Measurements from ENCODE around the gene SLC2A13.
"Not testable (repeated sequence)": the region's sequence is repeated elsewhere in the genome, so short reads cannot be mapped to it uniquely, and the experiment has no call there.

The SLC2A13 gene

DNA sequence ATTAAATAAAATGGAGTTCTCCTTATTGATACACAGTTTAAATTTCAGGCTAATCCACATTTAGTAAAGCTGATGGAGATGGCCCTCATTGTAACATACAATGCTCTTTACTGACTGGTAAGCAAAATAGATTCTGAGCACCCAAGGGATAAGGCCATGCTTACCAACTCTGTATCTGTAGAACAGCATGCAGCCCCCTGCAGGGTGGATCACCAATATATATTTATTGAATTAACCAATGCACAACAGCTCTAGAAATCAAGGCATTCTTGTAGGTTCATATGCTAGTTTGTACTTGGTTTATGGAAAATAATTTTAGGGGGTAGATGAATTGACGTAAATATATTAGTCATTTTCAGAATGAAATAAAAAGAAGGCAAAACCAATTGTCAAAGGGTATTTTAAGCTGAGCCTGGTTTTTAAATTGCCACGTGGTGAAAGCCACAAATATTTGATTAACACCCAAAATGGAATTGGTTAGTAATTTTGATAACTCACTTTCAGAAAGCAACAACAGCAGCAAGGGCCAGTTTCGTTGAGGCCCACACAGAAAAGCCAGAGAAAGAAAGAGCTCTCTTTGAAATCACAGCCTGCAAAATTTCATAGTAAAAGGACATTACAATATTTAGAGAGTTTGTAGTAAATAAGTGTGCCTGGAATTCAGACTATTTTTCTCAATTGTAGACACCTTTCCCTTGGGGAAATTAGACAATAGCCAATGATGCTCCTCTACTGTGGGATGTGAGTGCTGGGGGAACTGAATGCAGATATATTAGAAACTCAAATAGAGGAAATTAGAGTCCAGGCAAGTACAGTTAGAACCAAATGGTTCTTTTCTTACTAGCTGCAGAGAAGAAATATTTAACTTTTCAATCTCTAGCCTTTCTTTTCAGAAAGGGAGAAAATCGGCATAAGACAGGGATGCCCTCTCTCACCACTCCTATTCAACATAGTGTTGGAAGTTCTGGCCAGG, 270.1 kb downstream of the SLC2A13 start:
- Mint-ChIP-seq H3K27me3 (no peaks in the 10 kb centered on the region), H3K4me1 (ENCODE audit: low read depth) (no peaks in the 10 kb centered on the region), H3K9me3 (no peaks in the 10 kb centered on the region), H3K27ac (no peak overlapping the region), H3K36me3 (ENCODE audit: low read depth) (no peaks in the 10 kb centered on the region), H3K4me3 (no peak overlapping the region)

DNA sequence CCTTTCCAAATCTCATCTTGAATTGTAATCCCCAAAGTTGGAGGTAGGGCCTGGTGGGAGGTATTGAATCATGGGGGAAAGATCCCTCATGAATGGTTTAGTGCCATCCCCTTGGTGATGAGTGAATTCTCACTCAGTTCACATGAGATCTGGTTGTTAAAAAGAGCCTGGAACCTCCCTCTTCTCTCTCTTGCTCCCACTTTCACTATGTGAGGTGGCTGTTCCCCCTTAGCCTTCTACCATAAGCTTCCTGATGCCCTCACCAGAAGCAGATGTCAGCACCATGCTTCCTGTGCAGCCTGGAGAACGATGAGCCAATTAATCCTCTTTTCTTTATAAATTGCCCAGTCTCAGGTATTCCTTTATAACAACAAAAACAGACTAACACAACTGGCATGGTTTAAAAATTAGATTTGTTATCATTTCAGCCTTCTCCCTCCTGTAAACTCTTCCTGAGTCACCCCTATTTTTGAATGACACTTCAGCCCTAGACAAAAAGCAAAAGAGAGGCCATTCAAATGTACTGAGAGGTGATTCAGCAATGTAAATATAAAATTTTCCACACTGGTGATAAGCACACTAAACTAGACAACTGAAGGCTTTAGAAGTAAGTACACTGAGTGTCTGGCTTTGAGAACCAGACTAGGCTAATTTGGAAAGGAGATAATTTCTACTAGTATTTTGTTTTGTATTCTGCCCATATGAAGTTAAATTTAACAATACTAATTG, 274.1 kb downstream of the SLC2A13 start:
- no peaks in the 10 kb centered on the region for H3K4me1 Mint-ChIP-seq (ENCODE audit: low read depth)

DNA sequence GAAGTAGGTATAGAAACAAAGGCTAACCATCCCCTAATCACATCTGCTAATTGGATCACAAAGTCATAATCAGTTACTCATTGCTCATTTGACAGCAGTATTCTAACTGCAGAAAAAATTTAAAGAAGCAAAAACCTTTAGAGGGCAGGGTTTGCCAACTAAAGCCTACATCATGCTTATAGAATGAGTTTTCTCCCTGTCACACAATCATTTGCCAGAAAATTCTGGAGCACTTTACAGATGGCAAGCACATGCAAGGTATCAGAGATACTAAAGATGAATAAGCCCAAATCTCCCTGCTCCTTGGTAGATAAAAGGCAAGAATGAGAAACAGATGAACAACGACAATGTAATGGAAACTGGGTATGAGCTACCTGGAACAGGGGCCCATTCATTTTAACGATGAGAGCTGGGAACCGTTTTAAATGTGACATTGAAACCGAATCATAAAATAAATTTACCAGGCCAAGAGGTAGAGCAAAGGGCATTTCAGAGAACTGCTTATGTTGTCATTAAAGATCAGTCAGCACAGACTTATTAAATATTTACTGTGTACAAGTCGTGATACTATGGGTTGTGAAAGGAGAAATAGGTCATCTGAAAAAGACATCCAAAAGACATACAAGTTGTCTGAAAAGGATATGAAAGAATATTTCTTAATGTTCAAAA, 274.9 kb downstream of the SLC2A13 start:
- H3K27ac Mint-ChIP-seq: no peak overlapping the region
- no peaks in the 10 kb centered on the region for H3K36me3 Mint-ChIP-seq (ENCODE audit: low read depth)
- no peaks in the 10 kb centered on the region for H3K27me3 Mint-ChIP-seq
- H3K9me3 Mint-ChIP-seq: peaks cover 4% of the 10 kb centered on the region
- H3K4me1 Mint-ChIP-seq (ENCODE audit: low read depth): no peaks in the 10 kb centered on the region
- H3K4me3 Mint-ChIP-seq: no peak overlapping the region

More for the DNA sequence above, 274.1 kb downstream of the SLC2A13 start:
- H3K9me3 Mint-ChIP-seq: peaks cover 4% of the 10 kb centered on the region
- no peak overlapping the region for H3K27ac Mint-ChIP-seq
- no peaks in the 10 kb centered on the region for H3K27me3 Mint-ChIP-seq
- H3K4me3 Mint-ChIP-seq: no peak overlapping the region
- H3K36me3 Mint-ChIP-seq (ENCODE audit: low read depth): no peaks in the 10 kb centered on the region

DNA sequence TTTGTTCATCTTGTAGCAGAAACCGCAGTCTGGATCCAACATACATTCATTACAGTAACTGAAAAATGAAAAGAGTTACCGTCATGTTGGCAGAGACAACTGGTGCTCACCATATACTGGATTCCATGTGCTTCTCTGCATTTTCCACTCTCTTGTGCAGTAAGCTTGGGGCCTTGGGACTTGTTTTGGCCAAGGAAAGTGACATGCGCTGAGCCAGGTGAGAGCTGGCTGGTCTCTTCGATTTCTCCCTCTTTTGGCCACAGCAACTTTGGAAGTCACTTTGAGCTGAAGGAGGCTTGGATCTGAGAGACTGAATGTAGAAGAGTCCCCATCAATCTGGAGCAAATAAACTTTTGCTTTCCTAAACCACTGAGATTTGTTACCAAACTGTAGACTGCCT, 275.7 kb downstream of the SLC2A13 start:
- Mint-ChIP-seq H3K4me3 (no peak overlapping the region), H3K9me3 (peaks cover 4% of the 10 kb centered on the region), H3K27me3 (no peaks in the 10 kb centered on the region), H3K4me1 (ENCODE audit: low read depth) (no peaks in the 10 kb centered on the region), H3K36me3 (ENCODE audit: low read depth) (no peaks in the 10 kb centered on the region), H3K27ac (no peak overlapping the region)

DNA sequence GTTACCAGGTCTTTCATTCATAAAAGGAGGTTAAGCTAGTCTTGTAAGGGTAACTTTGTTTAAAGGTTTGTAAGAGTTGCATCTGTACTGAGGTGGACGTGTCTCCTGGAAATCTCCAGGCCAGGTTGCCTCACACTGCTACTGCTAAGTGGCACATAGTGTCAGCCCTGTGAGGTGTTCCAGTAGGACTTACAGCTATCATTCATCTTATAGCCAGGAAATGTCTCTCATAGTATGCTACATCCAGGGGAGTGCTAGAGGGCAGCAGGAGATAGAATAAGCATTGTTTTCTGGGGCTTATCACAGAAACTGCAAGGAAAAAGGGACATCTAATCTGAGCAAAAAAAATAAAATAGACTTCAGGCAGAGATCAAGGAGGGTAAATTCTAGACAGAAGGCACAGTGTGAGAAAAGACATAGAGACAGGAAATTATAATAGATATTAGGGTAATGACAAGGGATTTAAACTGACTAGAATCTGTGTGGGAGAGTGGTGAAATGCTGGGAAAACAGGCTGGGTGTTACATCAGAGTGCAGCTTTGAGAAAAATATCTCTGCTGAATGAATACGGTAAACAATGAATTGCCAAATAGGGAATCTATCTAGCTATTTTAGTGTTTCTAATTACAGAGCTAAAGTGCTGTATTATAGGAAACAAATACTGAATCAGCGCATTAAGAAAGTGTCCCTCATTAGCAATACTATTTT, 281.2 kb downstream of the SLC2A13 start:
- no peaks in the 10 kb centered on the region for H3K27me3 Mint-ChIP-seq
- H3K4me3 Mint-ChIP-seq: no peak overlapping the region
- H3K36me3 Mint-ChIP-seq (ENCODE audit: low read depth): no peaks in the 10 kb centered on the region
- no peak overlapping the region for H3K27ac Mint-ChIP-seq
- peaks cover 4% of the 10 kb centered on the region for H3K9me3 Mint-ChIP-seq
- H3K4me1 Mint-ChIP-seq (ENCODE audit: low read depth): no peaks in the 10 kb centered on the region

DNA sequence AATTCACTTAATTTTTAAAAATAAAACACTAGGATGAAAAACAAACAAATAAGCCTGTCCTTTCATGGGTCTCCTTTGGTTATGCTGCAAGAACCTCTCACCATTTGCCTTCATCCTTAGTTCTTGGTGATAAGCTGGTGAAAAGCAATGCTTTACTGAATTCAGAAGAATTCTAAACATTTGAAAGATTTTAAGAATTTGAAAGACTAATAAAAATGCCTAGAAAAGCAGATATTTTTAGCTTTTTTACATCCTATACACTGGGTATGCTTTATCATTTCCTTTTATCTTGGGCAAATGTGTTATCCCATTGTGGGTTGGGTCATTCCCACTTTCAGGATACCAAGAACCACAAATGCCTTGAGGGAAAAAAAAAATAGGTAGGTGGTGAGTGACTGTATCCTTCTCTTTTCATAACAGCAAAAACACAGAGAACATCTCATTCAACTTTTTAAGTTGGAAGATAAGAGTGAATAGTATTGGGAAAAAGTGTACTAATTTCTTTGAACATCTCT, 289.2 kb downstream of the SLC2A13 start:
- Mint-ChIP-seq H3K4me3 (no peak overlapping the region), H3K9me3 (no peaks in the 10 kb centered on the region), H3K36me3 (ENCODE audit: low read depth) (no peaks in the 10 kb centered on the region), H3K27ac (no peak overlapping the region), H3K4me1 (ENCODE audit: low read depth) (no peaks in the 10 kb centered on the region), H3K27me3 (no peaks in the 10 kb centered on the region)

DNA sequence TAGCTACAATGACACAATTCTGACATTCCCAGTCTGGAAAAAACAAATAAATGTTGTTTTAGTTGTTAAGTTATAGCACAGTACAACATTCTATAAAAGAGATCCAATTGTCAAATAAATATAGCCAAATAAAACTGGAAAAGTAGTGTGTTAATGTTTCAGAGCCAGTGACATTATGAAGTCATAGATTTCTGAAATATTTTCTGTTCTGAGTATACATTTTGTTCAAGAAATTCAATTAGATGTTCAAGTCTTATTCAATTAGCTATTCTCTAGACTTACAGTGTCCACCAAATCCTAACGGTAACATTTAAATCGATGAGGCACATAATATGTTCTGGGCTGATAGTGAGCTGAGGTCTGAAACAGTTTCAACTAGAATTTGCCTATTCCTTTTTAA, 290.1 kb downstream of the SLC2A13 start:
- H3K27me3 Mint-ChIP-seq: no peaks in the 10 kb centered on the region
- no peaks in the 10 kb centered on the region for H3K4me1 Mint-ChIP-seq (ENCODE audit: low read depth)
- H3K9me3 Mint-ChIP-seq: peaks cover 1% of the 10 kb centered on the region
- no peak overlapping the region for H3K27ac Mint-ChIP-seq
- H3K4me3 Mint-ChIP-seq: no peak overlapping the region
- no peaks in the 10 kb centered on the region for H3K36me3 Mint-ChIP-seq (ENCODE audit: low read depth)

DNA sequence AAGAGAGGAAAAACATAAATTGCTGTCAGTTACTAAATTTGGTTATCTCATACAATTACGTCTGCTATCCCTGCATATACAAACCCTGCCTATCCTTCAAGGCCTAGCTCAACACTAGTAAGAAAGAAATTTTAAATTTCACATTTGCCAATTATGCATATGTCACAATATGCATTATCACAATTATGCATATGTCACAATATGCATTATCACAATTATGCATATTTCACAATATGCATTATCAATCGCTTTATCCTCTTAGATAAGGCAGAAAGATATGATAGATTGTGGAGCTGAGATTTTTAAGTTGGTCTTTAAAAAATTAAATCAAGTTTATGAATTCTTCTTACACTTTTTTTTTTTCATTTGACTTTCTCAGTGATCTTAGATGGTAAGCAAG, 291.3 kb downstream of the SLC2A13 start:
- Mint-ChIP-seq H3K36me3 (ENCODE audit: low read depth) (no peaks in the 10 kb centered on the region), H3K4me1 (ENCODE audit: low read depth) (no peaks in the 10 kb centered on the region), H3K9me3 (peaks cover 5% of the 10 kb centered on the region), H3K27me3 (no peaks in the 10 kb centered on the region), H3K4me3 (no peak overlapping the region), H3K27ac (no peak overlapping the region)

DNA sequence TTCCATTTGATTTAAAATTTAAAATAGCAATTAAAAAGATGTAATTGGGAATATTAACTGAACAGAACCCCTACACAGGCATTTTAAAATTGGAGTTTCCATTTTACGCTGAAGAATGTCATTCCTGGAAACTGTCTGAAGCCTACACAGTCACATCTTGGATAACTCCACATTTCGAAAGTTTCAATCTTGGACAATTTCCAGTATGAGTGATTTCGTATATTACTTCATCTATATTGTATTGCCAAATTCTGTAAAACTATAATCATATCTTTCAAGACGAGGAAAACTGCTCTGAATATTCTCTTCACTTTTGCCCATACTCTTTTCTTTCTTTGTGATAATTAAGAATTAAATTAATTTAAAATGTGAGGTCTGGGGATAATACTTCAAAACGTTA, 292.1 kb downstream of the SLC2A13 start:
- H3K9me3 Mint-ChIP-seq: peaks cover 5% of the 10 kb centered on the region
- H3K27me3 Mint-ChIP-seq: no peaks in the 10 kb centered on the region
- no peaks in the 10 kb centered on the region for H3K36me3 Mint-ChIP-seq (ENCODE audit: low read depth)
- H3K27ac Mint-ChIP-seq: no peak overlapping the region
- no peaks in the 10 kb centered on the region for H3K4me1 Mint-ChIP-seq (ENCODE audit: low read depth)
- no peak overlapping the region for H3K4me3 Mint-ChIP-seq

DNA sequence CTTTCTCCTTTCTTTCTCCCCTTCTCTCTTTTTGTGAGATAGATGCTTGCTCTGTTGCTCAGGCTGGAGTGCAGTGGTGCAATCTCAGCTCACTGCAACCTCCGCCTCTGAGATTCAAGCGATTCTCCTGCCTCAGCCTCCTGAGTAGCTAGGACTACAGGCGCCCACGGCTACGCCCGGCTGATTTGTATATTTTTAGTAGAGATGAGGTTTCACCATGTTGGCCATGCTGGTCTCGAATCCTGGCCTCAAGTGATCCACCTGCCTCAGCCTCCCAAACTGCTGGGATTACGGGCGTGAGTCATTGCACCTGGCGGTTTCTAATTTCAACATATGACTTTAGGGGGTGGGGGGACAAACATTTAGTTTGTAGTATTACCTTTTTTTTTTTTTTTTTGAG, 293.4 kb downstream of the SLC2A13 start:
- H3K4me3 Mint-ChIP-seq; H3K9me3 Mint-ChIP-seq; H3K36me3 Mint-ChIP-seq (ENCODE audit: low read depth); H3K4me1 Mint-ChIP-seq (ENCODE audit: low read depth); H3K27me3 Mint-ChIP-seq; H3K27ac Mint-ChIP-seq: not testable (repeated sequence)

DNA sequence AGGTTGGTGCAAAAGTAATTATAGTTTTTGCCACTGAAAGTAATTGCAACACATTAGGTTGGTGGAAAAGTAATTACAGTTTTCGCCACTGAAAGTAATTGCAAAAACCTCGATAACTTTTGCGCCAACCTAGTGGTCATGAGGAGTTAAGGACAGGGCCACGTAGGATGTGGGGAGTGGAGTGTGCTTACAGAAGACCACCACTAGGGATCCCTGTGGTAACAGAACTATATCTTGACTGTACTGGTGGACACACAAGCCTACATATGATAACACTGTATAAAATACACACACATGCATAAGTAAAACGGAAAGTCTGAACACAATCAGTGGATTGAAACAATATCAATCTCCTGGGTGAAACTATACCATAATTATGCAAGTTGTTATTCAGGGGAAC, 298.8 kb downstream of the SLC2A13 start:
- H3K9me3 Mint-ChIP-seq: peaks cover 5% of the 10 kb centered on the region
- H3K4me3 Mint-ChIP-seq: no peak overlapping the region
- no peaks in the 10 kb centered on the region for H3K4me1 Mint-ChIP-seq (ENCODE audit: low read depth)
- H3K27me3 Mint-ChIP-seq: no peaks in the 10 kb centered on the region
- no peaks in the 10 kb centered on the region for H3K36me3 Mint-ChIP-seq (ENCODE audit: low read depth)
- H3K27ac Mint-ChIP-seq: no peak overlapping the region

DNA sequence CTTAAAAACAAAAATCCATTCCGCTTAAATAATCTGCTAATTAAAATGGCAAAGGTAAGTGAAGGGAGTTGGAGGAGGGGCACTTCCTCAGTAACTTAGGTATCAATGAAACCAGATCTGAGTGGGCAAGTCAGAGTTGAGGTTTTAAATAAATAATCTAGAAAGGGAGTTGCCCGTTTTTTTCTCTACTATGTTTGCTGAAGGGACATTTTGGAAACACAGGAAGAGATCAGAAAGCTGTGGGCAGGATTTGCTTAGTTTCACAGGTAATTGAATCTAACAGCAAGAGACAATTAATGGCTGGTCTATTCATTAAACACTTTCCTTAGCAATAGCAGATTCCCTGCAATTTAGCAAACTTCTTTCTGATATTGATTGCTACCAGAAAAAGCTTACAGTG, 300.2 kb downstream of the SLC2A13 start:
- H3K27ac Mint-ChIP-seq: no peak overlapping the region
- peaks cover 3% of the 10 kb centered on the region for H3K9me3 Mint-ChIP-seq
- H3K4me1 Mint-ChIP-seq (ENCODE audit: low read depth): no peaks in the 10 kb centered on the region
- no peaks in the 10 kb centered on the region for H3K27me3 Mint-ChIP-seq
- H3K36me3 Mint-ChIP-seq (ENCODE audit: low read depth): no peaks in the 10 kb centered on the region
- no peak overlapping the region for H3K4me3 Mint-ChIP-seq

DNA sequence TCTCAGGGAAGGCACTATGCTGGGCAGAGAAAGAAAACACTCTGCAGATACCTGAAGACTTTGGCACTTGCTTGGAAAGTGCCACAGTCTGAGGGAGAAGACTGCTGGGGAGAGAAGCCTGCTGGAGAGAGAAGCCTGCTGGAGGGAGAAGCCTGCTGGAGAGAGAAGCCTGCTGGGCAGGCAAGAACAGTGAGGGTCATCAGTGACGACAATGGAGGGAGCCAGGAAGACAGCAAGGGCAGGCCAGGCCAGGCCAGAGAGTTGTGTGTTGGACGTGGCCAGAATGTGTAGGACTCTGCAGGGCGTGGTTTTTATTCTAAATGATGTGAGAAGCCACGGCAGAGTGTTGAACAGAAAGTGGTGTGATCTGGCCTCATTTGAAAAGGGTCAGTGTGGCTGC, 301.0 kb downstream of the SLC2A13 start:
- Mint-ChIP-seq H3K27me3 (no peaks in the 10 kb centered on the region), H3K4me1 (ENCODE audit: low read depth) (no peaks in the 10 kb centered on the region), H3K4me3 (no peak overlapping the region), H3K27ac (no peak overlapping the region), H3K9me3 (no peaks in the 10 kb centered on the region), H3K36me3 (ENCODE audit: low read depth) (no peaks in the 10 kb centered on the region)

DNA sequence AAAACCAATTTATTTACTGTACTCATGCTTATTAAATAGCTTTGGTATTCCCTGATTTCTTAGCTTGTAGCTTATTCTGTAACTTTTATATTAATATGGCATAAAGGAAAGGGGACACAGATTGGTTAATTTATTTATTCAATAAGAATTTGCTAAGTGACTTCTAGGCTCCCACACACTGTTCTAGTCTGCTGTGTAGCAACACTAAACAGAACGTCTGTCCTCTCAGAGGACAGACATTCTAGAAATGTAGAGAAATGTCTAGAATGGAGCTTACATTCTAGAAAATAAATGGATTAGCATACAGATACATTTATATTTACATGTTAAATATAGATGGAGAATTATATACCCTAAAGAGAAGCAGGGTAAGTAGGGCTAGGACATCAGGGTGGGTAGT, 301.4 kb downstream of the SLC2A13 start:
- Mint-ChIP-seq H3K27me3 (no peaks in the 10 kb centered on the region), H3K4me1 (ENCODE audit: low read depth) (no peaks in the 10 kb centered on the region), H3K27ac (no peak overlapping the region), H3K9me3 (no peaks in the 10 kb centered on the region), H3K4me3 (no peak overlapping the region), H3K36me3 (ENCODE audit: low read depth) (no peaks in the 10 kb centered on the region)
